Right lobe of liver (tissue), 4 donors: ENCODE results near the gene APOO.

ENCODE experiments used
- CTCF ChIP-seq, 4 donors: fragments of 200-600 bp in 3 of 4; fragments of 450-650 bp in 1 of 4; IDR thresholded peaks; one replicate each; pipeline versions ENCODE4 v1.5.1 to v1.8.0; 2016 to 2022; ENCODE audit warnings: antibody characterized with exemption in 4 of 4, mild to moderate bottlenecking in 2 of 4
- POLR2A ChIP-seq: fragments of 450-650 bp; IDR thresholded peaks from one replicate; pipeline ENCODE4 v1.6.1; 2017; ENCODE audit warnings: antibody characterized with exemption, mild to moderate bottlenecking
- donor health status: DM: no; HTN: no; CAD: no.
- donor health status: DM: no; HTN: no; CAD: no.
- donor health status: DM: no; HTN: yes; CAD: no.

- no peak for TF ChIP-seq CTCF (IDR thresholded peaks at IDR 0.05)
- TF ChIP-seq POLR2A, result no peak
Measured at GRCh38 chrX:23884427-23885024, 23.2 kb downstream of the APOO start.
